HG03045 (cell line): ENCODE measurements around the gene ARHGEF40.

Source experiments
- ATAC-seq: cut with Tn5 transposase; IDR thresholded peaks from one replicate; pipeline ENCODE4 v1.9.1; 2021; ENCODE audit warnings: mild to moderate bottlenecking, moderate library complexity; ENCODE audit not compliant: unreplicated experiment

Gene ARHGEF40

DNA sequence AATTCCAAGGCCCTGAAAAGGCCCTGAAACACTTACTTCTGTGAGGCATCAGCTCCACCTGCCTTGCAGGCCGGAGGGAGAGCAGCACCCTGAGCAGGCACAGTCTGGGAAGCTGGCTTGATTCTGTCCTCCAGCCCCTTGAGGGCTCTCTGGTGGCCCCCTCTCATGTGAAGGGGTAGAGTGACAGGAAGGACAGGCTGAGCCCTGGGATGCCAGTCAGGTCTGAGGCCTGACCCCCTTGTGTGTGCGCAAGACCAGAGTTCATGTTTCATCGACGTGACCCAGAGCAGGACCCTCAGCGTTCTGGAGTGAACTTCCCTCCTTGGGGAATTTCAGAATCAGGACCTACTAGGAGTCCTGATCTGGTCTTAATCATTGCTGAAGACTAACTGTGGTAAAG lies 11.2 kb upstream of the ARHGEF40 start:
- no peak for ATAC-seq

DNA sequence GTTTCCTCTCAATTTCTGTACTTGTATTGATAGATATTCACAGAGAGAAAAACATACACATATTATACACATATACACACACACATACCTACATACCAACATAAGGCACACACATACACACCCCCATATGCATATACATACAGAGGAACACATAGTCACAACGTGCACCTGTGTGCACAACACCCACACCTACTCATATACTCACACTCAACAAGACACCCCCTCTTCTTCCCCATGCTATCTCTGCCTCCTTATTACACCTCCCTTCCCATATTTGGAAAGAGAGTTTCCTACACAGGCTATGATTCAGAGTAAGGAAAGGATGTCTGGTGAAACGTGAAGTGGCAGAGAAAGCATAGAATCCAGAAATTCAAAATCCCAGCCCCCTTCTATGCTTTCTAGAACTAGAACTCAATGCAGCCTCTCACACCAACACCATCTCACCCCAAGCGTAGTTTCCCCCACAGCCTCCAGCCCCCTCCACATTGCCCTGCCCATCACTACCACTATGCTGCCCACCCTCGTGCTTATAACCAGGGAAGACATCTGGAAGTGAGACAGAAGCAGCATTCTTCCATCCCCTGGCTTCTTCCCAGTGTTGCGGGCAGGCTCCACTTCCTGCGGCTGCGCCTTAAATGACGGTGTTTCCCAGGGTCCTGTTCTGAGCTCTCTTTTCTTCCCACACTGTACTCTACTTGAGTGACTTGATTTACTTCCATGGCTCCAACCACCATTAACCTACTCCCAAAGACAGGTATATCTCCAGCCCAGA lies 10.1 kb upstream of the ARHGEF40 start:
- no peak for ATAC-seq

DNA sequence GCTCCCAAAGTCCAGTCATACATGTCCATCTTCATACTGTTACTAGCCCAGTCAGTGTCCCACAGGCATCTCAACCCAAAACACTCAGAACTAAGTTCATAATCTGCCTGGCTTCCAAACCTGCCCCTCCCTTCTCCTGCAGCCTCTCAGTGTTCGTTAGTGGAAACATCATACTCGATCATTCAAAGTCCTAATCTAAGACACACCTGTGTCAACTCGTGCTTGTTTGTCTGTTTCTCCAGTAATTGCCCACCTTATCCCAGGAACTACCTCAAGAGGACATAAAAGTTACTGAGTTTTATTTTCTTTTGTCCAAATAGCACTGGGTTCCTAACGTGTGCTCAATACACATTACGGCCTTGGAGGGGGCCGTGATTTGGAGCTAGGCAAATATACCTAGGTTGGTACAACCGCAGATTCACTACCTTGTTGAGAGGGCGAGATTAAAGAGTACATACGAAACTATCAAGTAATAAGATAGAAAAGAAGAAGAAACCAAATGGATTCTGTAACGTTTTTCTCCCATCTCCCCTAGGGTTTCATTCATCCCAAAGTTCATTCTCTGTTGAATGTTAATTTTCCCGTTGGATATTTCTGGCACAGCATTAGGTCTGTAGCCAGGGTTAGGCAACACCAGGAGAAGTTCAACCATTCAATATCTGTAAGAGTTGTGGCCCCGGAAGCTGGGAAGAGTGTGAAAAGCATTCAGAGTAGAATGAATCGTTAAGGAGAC lies 9.3 kb upstream of the ARHGEF40 start:
- ATAC-seq, result no peak

DNA sequence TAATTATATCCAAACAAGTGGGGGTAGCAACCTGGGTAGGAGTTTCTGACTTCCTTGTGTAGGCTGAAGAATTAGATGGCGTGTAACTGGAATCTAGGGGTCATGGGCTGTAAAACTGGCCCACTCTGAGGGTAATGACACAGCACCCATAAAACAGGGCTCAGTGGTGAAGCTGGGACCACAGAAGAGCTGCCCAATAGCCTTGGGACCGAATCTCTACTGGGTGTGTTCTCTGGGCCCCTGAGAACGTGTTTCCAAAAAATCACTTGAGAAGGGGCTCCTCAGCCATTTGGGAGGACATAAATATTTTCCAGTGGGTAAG lies 8.8 kb upstream of the ARHGEF40 start:
- no peak for ATAC-seq

DNA sequence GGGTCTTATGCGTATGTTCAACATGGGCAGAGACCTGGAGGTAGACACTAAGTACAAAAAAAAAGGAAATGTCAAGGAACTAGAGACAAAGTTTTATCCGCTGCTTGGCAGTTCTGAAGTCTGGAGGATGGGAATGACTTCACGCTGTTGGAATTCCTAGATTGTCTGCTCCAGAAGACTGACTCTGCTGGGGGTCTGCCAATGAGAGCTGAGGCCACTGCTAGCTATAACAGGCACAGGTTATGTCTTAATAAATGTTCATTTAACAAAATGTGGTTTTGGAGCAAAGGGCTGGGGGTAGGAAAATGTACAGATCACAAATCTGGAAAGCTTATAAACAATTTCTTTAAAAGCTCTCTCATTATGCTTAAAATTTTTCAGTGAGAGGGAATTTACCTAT lies 6.6 kb upstream of the ARHGEF40 start:
- no peak for ATAC-seq

DNA sequence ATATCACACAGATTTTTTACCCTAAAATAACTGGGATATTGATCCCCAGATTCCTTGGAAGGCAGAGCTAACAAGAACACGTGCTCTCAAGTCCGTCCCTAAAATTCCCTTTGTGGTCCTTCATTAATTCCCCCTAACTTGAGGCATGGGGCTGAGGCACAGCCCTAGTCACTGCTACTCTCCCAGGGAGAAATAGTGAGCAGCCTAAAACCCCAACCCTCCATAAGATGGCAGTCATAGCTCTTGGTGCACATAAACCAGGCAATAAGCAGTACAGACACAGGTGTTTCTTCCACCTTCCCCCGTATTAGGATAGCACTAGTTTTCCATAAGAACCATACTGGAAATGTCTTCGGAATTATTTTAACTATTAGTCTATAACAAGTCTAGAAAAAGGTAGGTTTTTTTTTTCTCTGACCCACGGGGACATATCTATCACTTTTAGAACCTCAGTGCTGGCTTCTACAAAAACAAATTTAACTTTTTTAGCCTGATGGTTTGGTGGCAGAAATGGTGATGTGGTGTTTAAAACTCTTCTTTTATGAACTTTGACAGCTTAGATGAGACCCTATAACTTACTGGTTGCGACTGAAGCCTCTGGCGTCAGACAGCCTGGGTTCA lies 3.1 kb upstream of the ARHGEF40 start:
- no peak for ATAC-seq

DNA sequence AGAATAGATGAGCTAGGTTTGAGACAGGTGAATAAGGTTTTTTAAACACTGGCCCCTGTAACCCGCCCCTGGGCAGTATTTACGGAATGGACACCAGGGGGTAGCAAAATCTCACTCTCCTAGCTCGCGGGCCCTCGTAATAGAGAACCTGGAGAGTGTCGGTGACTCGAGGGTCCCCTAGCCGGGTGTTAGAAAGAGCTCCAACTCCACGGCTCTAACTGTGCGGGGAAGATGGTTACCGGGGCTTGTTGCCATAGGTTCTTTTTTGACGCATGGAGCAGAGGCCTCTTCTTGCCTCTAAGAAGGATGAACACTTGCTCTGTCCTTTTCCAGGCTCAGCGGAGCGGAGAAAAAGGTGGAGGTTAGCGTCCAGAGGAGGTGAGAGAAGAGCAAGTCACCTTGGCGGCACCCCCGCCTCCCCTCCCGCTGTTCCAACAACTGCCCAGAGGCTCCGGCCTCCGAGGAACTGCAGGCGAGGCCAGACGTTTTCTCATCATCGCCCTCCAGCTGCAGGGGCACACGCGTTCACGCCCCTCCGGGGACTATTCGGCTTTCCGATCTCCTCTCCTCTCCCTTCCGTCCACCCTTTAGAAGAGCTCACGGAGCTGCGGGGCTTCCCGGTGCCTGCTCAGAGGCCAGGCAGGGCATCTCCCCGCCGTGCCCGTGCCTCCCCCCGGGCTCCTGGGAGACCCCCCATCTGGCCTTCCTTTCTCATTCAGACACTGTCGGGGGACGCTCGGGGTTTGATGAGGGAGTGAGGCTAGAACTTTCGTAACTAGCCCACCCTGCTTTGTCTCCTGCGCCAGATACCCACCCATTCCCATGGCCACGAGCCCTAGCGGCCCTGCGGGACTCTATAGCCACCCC lies 1.4 kb upstream of the ARHGEF40 start:
- no peak for ATAC-seq

DNA sequence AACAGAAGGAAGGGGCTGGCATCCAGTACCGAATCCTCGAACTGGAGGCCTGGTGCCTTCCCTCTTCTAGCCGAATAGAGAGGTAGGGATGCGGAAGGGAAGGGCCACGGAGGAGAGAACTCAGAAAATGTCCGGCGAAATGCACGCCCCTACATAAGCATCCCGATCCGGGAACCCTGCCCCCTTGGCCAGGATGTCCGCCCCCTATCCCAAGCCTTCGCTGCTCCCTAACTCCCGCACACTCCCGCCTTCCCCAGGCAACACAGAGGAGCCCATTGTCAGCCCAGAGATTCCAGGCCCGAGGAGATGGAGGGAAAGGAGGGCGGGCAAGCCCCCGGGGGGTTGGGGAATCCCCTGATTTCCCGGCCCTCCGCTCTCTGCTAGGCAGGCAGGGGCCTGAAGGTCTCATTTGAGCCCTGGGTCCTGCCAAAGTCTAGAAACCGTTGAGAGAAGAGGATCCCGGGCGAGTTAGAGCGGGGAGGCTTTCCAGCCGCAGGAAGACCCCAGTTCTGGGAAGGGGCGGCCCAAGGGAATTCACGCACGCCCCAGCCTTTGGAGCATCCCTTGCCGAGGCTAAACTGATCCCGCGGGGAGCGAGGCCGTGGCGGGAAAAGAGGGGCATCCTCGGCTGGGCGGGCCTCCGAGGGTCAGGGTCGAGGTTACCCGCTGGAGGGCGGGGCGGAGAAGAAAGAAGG lies 569 bp upstream of the ARHGEF40 start:
- no peak for ATAC-seq

DNA sequence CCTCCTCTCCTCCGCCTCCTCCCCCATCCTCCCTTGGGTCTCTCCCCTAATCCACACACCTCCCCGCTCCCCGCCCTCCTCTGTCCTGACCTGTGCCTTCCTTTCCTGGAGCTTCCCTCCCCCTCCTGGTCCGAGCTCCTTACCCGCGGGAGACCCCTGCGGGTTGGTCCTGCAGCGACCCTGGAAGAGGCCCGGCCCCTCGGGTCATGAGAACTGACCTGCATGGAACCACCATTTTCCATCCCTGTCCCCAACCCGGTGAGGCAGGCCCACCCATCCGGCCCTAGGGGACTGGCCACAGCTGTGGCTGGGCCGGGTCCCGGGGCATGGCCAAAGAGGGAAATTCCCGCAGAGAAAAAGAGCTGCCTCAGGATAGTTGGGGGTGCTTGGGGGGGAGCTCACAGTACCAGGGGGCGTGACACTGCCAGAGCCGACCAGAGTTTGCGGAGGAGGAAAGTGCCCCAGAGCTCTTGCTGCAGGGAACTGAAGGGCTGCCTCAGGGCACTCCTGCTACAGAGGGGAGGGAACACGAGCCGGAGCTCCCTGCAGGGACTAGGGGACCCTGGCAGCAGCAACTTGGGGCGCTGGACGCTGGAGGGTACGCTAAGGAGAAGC lies 613 bp downstream of the ARHGEF40 start:
- no peak for ATAC-seq

DNA sequence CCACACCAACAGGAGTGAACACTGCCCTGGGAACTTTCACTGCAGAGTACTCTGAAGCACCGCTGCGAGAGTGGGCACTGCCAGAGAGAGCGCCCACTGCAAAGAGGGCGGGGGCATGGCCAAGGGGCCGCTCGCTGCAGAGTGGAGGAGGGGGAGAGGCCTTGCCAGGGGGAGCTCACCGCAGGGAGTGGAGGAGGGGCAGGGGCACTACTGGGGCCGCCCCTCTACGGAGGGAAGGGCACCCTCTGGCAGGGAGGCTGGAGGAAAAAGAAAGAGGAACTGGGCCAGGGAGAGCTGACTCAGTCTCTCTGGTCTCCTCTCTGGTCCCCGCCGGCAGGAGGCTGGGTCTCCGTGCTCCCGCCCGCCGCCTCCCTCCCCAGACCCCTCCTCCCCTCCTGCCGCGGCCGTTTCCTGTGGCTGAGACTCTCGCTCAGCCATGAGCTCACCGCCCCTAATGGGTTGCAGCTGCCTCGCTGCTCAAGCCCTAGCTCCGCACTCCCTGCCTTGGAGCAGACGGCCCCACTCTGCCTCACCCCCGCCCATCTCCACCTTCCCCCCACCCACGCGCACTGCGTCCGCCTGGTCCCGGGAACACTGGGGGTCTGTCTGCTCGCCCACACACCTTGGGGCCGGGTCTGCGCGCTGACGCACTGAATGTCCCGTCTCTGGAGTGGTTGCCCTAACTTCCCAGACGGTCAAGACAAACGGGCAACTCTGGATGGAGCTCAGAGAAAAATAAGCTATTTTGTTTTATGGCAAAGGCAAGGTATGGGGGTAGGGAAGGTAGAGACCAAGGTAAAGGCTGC lies 1.3 kb downstream of the ARHGEF40 start:
- ATAC-seq, result peak; percentile 57

DNA sequence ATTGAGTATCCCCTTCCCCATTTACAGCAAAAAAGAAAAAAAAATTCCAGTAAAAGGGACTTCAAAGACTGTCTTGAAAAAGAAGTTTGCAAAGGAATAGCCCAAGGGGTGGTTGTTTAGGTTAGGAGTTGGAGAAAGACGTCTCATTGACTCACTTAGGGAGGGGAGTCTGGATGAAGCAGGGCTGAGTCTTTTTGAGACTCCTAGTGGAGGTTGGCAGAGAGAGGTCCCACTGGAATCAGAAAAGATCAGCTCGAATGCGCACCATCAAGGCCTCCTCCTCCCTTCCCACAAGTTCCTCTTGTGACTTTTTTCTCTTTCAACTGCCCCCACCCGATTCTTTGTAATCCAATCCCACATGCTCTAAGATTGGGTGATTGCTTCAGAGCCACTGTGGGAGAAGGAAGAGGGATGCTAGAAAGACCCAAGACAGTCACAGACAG lies 1.9 kb downstream of the ARHGEF40 start:
- no peak for ATAC-seq

DNA sequence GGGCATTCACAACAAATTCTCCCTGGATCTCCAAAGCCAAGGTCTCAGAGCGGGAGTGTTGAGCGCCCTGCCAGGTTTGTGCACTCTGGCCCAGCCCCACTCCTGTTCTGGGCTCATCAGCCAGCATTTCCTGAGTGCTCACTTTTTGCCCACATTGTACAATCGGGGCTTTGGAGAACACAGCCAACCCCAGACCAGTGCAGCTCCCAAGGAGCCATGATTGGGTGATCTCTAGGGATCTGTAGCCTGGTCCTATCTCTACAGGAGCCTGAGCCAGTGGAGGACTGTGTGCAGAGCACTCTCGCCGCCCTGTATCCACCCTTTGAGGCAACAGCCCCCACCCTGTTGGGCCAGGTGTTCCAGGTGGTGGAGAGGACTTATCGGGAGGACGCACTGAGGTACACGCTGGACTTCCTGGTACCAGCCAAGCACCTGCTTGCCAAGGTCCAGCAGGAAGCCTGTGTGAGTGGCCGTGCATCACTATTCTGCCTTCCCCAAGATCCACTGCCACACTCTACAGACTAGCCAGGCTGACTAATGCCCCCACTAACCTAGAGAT lies 2.8 kb downstream of the ARHGEF40 start:
- ATAC-seq, result no peak

DNA sequence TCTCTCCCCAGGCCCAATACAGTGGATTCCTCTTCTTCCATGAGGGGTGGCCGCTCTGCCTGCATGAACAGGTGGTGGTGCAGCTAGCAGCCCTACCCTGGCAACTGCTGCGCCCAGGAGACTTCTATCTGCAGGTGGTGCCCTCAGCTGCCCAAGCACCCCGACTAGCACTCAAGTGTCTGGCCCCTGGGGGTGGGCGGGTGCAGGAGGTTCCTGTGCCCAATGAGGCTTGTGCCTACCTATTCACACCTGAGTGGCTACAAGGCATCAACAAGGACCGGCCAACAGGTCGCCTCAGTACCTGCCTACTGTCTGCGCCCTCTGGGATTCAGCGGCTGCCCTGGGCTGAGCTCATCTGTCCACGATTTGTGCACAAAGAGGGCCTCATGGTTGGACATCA lies 3.8 kb downstream of the ARHGEF40 start:
- ATAC-seq, result no peak

DNA sequence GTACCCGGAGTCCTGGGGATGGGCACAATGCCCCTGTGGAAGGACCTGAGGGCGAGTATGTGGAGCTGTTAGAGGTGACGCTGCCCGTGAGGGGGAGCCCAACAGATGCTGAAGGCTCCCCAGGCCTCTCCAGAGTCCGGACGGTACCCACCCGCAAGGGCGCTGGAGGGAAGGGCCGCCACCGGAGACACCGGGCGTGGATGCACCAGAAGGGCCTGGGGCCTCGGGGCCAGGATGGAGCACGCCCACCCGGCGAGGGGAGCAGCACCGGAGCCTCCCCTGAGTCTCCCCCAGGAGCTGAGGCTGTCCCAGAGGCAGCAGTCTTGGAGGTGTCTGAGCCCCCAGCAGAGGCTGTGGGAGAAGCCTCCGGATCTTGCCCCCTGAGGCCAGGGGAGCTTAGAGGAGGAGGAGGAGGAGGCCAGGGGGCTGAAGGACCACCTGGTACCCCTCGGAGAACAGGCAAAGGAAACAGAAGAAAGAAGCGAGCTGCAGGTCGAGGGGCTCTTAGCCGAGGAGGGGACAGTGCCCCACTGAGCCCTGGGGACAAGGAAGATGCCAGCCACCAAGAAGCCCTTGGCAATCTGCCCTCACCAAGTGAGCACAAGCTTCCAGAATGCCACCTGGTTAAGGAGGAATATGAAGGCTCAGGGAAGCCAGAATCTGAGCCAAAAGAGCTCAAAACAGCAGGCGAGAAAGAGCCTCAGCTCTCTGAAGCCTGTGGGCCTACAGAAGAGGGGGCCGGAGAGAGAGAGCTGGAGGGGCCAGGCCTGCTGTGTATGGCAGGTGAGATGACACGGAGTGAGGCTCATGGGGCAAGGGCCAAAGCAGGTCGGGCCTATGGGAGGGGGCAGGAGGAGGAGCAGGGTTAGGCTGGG lies 4.5 kb downstream of the ARHGEF40 start:
- ATAC-seq, result no peak

DNA sequence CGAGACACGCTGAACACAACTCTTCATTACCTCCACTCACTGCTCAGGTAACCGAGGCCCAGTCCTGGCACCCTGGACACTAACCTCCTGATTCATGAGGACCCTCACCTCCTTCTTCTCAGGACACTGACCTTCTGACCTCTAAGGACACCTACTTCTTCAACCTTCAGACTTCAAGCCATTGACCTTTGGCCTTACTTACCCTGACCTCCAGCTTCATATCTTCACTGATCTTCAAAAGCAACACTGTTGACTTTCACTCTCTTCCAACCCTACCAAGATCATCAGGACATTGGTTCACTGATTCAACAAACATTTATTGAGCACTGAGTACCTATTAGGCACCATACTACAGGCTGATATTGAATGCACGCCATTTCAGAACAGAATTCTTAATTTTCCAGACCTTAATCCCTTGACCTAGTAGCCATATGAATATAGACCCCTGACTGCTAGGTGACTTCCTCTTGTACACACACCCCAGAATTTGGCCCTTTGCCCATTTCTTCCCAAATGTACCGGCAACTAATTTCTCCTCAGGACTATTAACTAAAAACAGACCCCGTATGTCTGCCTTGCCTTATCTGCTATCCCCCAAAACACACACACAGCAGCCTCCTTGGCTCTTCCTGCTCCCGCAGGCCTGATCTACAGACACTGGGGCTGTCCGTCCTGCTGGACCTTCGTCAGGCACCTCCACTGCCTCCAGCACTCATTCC lies 5.8 kb downstream of the ARHGEF40 start:
- no peak for ATAC-seq

DNA sequence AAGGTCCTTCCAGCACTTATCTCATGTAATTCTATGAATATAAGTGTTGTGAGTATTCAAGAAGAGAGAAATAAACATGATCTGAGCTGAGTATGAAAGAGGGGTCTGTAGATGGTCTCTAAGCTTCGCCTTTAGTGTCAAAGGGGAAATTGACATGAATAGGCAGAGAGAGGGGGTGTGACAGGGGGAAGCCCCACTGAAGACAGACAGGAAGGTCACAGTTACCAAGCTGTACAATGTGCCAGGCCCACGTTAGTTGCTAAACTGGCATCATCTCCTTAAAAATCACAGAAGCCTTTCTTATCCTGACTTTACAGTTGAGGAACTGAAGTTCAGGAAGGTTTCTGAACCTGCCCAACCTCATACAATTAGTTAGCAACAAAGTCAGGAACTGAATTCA lies 7.6 kb downstream of the ARHGEF40 start:
- ATAC-seq, result no peak

DNA sequence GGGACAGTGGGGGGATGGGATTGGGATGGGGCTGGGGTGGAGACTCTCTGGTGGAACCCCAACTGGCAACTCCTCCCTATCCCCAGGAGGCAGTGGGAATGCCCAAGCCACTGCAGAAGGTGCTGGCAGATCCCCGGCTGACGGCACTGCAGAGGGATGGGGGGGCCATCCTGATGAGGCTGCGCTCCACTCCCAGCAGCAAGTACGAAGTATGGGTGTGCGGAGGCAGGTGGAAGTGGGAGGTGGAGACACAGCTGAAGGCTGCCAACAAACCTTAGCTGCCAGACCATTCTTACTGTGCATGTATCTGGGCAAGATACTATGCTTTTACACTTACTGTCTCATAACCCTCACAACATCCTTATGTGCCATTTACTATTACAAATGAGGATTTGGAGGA lies 8.2 kb downstream of the ARHGEF40 start:
- no peak for ATAC-seq
